Measurements from ENCODE around the gene ACACB.

- TF ChIP-seq CTCF (IDR thresholded peaks at IDR 0.05) (no peak), POLR2A (IDR thresholded peaks at IDR 0.05) (no peak)
Observed at GRCh38 chr12:109240365-109240764, 124.0 kb downstream of the ACACB start.

Measured in tibial nerve (tissue), 3 donors.